Measurements from ENCODE around the gene CYP11A1. TPM values are rescaled to one million over a fixed set of nuclear protein-coding genes. Genes with fewer than 3 reads are reported as not detected.

Gene CYP11A1
- total and polyA plus RNA-seq, 7 donors: 0.14 to 5.0 (median 0.61) TPM

DNA sequence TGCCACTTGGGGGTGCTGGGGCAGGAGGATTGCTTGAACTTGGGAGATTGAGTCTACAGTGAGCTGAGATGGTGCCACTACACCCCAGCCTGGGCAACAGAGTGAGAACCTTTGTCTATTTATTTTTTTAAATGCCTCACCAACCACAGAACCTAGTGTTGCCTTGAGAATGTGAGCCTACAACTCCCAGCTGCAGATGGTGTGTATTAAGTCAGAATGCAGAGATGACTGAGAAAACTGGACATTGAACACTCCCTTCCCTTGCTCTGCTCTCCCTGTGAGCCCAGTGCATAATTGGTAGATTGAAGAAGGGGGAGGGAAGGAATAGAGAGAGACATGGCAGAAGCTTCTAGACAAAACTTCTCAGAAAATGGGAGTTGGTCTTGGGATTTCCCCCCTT lies 77.8 kb downstream of the CYP11A1 start:
- intact Hi-C loops (cut with DNase I): no loop called here
- no peak for DNase-seq
- Histone ChIP-seq H3K36me3 (ENCODE audit: insufficient read depth in 1 of 2, low read depth in 1 of 2) (no peaks in the 10 kb centered on the region), H3K27ac (no peak overlapping the region), H3K27me3 (ENCODE audit: insufficient read depth in 3 of 3, low read length in 2 of 3) (peaks cover 0 to 11% (median 0%) of the 10 kb centered on the region in 3 donors), H3K9me3 (no peaks in the 10 kb centered on the region), H3K4me3 (no peak overlapping the region), H3K4me1 (no peaks in the 10 kb centered on the region)
- TF ChIP-seq, protein P1, sequence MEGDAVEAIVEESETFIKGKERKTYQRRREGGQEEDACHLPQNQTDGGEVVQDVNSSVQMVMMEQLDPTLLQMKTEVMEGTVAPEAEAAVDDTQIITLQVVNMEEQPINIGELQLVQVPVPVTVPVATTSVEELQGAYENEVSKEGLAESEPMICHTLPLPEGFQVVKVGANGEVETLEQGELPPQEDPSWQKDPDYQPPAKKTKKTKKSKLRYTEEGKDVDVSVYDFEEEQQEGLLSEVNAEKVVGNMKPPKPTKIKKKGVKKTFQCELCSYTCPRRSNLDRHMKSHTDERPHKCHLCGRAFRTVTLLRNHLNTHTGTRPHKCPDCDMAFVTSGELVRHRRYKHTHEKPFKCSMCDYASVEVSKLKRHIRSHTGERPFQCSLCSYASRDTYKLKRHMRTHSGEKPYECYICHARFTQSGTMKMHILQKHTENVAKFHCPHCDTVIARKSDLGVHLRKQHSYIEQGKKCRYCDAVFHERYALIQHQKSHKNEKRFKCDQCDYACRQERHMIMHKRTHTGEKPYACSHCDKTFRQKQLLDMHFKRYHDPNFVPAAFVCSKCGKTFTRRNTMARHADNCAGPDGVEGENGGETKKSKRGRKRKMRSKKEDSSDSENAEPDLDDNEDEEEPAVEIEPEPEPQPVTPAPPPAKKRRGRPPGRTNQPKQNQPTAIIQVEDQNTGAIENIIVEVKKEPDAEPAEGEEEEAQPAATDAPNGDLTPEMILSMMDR (IDR thresholded peaks at IDR 0.05): no peak
- ATAC-seq: no peak

Other genes starting within 250 kb of the CYP11A1 start
- gene ISLR2, start 237.1 kb downstream of the CYP11A1 start, total RNA-seq: 1 to 10 TPM; 1.1 to 2.2 (median 1.6) TPM
- gene ISLR2, start 237.1 kb downstream of the CYP11A1 start, polyA plus RNA-seq: 1 to 10 TPM; 1.2 to 1.7 (median 1.4) TPM
- 10 to 100 TPM in 2 of 4 donors, 1 to 10 TPM in 2; 2.6 to 18.0 (median 7.8) TPM for gene ISLR, start 193.9 kb downstream of the CYP11A1 start, total RNA-seq
- gene ISLR, start 193.9 kb downstream of the CYP11A1 start, polyA plus RNA-seq: 1 to 10 TPM; 2.6 to 4.1 (median 4.1) TPM
- not detected for gene STRA6, start 164.9 kb downstream of the CYP11A1 start, total RNA-seq
- under 1 TPM in 1 of 3 donors, not detected in 2; 0.05 TPM for gene STRA6, start 164.9 kb downstream of the CYP11A1 start, polyA plus RNA-seq
- not detected for gene CCDC33, start 131.3 kb downstream of the CYP11A1 start, total RNA-seq
- under 1 TPM in 2 of 3 donors, not detected in 1; 0.01 to 0.03 TPM for gene CCDC33, start 131.3 kb downstream of the CYP11A1 start, polyA plus RNA-seq
- 1 to 10 TPM in 3 of 4 donors, under 1 TPM in 1; 0.71 to 2.0 (median 1.5) TPM for gene SEMA7A, start 66.3 kb upstream of the CYP11A1 start, total RNA-seq
- 1 to 10 TPM in 1 of 3 donors, under 1 TPM in 2; 0.44 to 1.2 (median 0.46) TPM for gene SEMA7A, start 66.3 kb upstream of the CYP11A1 start, polyA plus RNA-seq
- gene UBL7, start 93.5 kb upstream of the CYP11A1 start, total RNA-seq: 10 to 100 TPM; 52.3 to 72.7 (median 59.7) TPM
- gene UBL7, start 93.5 kb upstream of the CYP11A1 start, polyA plus RNA-seq: 10 to 100 TPM; 45.5 to 91.7 (median 62.8) TPM
- 1 to 10 TPM; 1.8 to 4.7 (median 2.9) TPM for gene ARID3B, start 173.6 kb upstream of the CYP11A1 start, total RNA-seq
- gene ARID3B, start 173.6 kb upstream of the CYP11A1 start, polyA plus RNA-seq: 1 to 10 TPM; 2.5 to 5.5 (median 4.7) TPM
- 10 to 100 TPM; 40.9 to 57.5 (median 46.5) TPM for gene CLK3, start 248.2 kb upstream of the CYP11A1 start, total RNA-seq
- 10 to 100 TPM; 36.6 to 61.8 (median 51.6) TPM for gene CLK3, start 248.2 kb upstream of the CYP11A1 start, polyA plus RNA-seq

All from psoas muscle (tissue), 8 donors.